Measurements from ENCODE around the gene CTRB2. TPM values are rescaled to one million over a fixed set of nuclear protein-coding genes. Genes with fewer than 3 reads are reported as not detected.
A peak's percentile ranks its signal among the peaks of the same experiment; 100 is the strongest.
"Not testable (repeated sequence)": the region's sequence is repeated elsewhere in the genome, so short reads cannot be mapped to it uniquely, and the experiment has no call there.

The CTRB2 gene
- total RNA-seq, 2 experiments from 2014 or later = not detected

DNA sequence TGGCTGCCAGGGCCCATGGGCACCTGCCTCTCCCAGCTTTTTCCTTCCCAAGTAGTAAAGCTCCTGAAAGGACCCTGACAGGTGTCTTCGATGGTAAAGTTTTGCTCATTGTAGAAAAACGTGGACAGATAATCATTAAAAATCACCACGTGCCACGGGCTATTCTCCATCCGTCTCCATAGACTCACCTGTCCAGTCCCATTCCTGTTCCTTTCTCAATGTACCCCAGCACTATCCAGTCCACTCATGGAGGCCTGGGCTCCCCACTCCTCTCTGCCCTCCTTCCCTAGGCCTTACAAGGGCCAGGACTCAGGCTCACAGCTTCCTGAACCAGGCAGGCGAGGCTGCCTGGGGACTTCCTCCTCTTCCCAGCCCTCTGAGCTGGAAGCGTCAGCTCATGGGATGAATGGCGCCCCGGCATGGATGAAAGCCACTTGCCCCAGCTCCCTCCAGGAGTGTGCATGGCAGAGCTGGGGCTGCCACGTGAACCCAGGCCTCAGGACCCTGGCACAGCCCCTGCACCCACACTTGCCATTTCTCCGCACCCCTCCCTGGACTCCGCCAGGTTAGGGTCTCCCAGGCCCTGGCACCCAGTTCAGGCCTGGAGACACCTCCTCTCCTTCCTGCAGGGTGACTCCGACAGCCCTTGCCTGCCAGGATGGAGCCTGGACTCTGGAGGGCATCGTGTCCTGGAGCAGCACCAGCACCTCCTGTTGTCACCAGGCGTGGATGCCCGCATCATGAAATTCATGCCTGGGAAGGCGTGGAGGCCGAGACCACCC, 20.6 kb upstream of the CTRB2 start:
- POLR2A ChIA-PET = no interaction called here
- no peaks in the 10 kb centered on the region for H3K9me3 Mint-ChIP-seq
- H3K27ac Mint-ChIP-seq = no peak overlapping the region
- CTCF ChIA-PET = interaction anchor here (1.6 kb wide), 1 partner anchor 28 kb away, joined by 4 read pairs; no protein-coding TSS in a partner anchor
- no peak for DNase-seq
- H3K36me3 Mint-ChIP-seq (ENCODE audit: low read depth) = no peaks in the 10 kb centered on the region
- H3K27me3 Mint-ChIP-seq = no peaks in the 10 kb centered on the region
- H3K4me3 Mint-ChIP-seq = no peak overlapping the region
- no peaks in the 10 kb centered on the region for H3K4me1 Mint-ChIP-seq

GRCh38 chr16:75226550-75227360, 19.8 kb upstream of the CTRB2 start:
- Mint-ChIP-seq H3K9me3 (no peaks in the 10 kb centered on the region), H3K27ac (no peak overlapping the region), H3K4me3 (no peak overlapping the region), H3K4me1 (no peaks in the 10 kb centered on the region), H3K27me3 (no peaks in the 10 kb centered on the region), H3K36me3 (ENCODE audit: low read depth) (no peaks in the 10 kb centered on the region)
- no peak for DNase-seq
- CTCF ChIA-PET = no interaction called here
- POLR2A ChIA-PET = no interaction called here

GRCh38 chr16:75225678-75226515, 18.9 kb upstream of the CTRB2 start:
- Mint-ChIP-seq H3K36me3 (ENCODE audit: low read depth) (no peaks in the 10 kb centered on the region), H3K27ac (no peak overlapping the region), H3K9me3 (no peaks in the 10 kb centered on the region), H3K27me3 (no peaks in the 10 kb centered on the region), H3K4me3 (no peak overlapping the region), H3K4me1 (peaks cover 2% of the 10 kb centered on the region)
- DNase-seq = no peak
- POLR2A ChIA-PET = no interaction called here
- CTCF ChIA-PET = no interaction called here

DNA sequence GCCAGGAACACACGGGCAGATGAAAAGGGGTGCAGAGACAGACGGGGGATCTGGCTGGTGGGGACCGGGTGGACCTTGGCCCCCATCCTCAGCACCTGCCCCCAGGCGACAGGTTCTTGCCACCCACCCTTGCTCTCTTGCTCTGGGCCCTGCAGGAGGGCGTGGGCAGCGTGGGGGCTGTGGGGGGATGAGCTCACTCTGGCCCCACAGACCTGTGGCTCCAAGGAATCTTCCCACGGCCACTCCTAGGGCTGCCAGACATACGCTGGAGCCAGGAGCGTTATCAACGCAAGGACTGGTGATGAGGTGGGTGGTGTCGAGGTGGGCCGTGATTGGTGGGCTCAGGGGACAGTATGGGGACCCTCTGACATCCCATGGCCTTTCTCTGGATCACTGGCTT, 18.1 kb upstream of the CTRB2 start:
- Mint-ChIP-seq H3K27ac (no peak overlapping the region), H3K4me1 (peaks cover 6% of the 10 kb centered on the region), H3K4me3 (no peak overlapping the region), H3K27me3 (no peaks in the 10 kb centered on the region), H3K9me3 (no peaks in the 10 kb centered on the region), H3K36me3 (ENCODE audit: low read depth) (no peaks in the 10 kb centered on the region)
- ChIA-PET POLR2A (no interaction called here), CTCF (interaction anchor here (1.3 kb wide), 1 partner anchor 9 kb away, joined by 4 read pairs; no protein-coding TSS in a partner anchor)
- DNase-seq = no peak

GRCh38 chr16:75224306-75225082, 17.5 kb upstream of the CTRB2 start:
- no peaks in the 10 kb centered on the region for H3K9me3 Mint-ChIP-seq
- H3K27ac Mint-ChIP-seq = no peak overlapping the region
- peaks cover 12% of the 10 kb centered on the region for H3K4me1 Mint-ChIP-seq
- ChIA-PET POLR2A (no interaction called here), CTCF (interaction anchor here (1.3 kb wide), 1 partner anchor 9 kb away, joined by 4 read pairs; no protein-coding TSS in a partner anchor)
- no peaks in the 10 kb centered on the region for H3K36me3 Mint-ChIP-seq (ENCODE audit: low read depth)
- H3K4me3 Mint-ChIP-seq = no peak overlapping the region
- H3K27me3 Mint-ChIP-seq = no peaks in the 10 kb centered on the region
- no peak for DNase-seq

DNA sequence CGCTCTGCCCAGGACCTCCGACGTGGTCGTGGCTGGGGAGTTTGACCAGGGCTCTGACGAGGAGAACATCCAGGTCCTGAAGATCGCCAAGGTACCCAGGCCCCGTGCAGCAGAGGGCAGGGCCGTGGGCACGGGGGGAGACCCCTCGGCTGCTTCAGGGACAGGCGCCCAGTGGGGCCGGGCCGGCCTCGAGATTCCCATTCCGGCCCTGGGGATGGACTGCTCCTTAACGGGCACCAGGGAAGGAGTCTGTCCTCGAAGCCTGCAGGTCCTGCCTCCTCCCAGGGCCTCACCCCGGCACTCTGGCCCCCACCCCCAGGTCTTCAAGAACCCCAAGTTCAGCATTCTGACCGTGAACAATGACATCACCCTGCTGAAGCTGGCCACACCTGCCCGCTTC, 16.2 kb upstream of the CTRB2 start:
- H3K36me3 Mint-ChIP-seq (ENCODE audit: low read depth); DNase-seq; CTCF ChIA-PET; H3K4me3 Mint-ChIP-seq; H3K9me3 Mint-ChIP-seq; H3K27me3 Mint-ChIP-seq; POLR2A ChIA-PET; H3K27ac Mint-ChIP-seq: not testable (repeated sequence)
- peaks cover 20% of the 10 kb centered on the region for H3K4me1 Mint-ChIP-seq

DNA sequence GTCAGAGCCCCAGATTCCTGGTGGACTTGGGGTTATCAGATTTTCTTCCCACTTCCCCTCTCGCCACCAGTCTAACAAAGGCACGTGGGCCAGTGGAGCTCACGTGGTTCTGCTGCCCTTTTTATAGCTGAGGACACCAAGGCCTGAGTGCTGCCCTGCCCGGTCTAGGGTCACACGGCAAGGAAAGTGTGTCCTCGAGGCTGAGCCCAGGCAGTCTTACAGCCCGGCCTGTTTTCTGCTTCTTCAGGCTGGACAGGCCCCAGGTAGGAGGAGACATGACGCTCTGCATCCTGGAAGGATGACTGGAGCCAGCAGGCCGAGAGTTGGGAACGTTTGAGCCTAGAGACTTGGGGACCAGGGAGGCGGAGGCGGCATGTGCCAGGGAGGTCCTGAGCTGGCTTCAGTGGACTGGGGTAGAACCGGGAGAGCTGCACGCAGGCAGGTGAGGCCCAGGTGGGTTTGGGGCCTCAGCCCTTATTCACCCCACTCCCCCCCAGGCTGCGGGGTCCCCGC, 15.4 kb upstream of the CTRB2 start:
- Mint-ChIP-seq H3K36me3 (ENCODE audit: low read depth) (no peaks in the 10 kb centered on the region), H3K4me1 (peaks cover 20% of the 10 kb centered on the region), H3K27me3 (no peaks in the 10 kb centered on the region), H3K9me3 (no peaks in the 10 kb centered on the region), H3K27ac (no peak overlapping the region), H3K4me3 (no peak overlapping the region)
- DNase-seq = no peak
- ChIA-PET CTCF (interaction anchor here (0.5 to 2.1 kb wide), 2 partner anchors 11 to 107 kb away, joined by 3 to 5 read pairs; no protein-coding TSS in a partner anchor), POLR2A (no interaction called here)

DNA sequence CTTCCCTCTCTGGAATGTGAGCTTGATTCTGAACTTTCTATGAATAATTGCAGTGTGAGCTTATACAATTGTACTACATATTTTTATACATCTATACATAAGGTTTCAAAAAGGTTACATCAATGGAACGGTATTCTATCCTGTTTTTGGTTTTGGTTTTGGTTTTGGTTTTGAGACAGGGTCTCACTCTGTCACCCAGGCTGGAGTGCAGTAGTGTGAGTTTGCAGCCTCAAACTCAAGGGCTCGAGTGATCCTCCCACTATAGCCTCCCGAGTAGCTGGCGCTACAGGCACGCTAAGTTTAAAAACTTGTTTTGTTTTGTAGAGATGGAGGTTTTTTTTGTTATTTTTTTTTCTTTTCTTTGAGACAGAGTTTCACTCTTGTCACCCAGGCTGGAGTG, 12.9 kb upstream of the CTRB2 start:
- Mint-ChIP-seq H3K36me3 (ENCODE audit: low read depth) (no peaks in the 10 kb centered on the region), H3K4me1 (peaks cover 20% of the 10 kb centered on the region), H3K4me3 (peak overlapping the region; percentile 74), H3K27ac (peak overlapping the region; percentile 96), H3K9me3 (no peaks in the 10 kb centered on the region), H3K27me3 (no peaks in the 10 kb centered on the region)
- CTCF ChIA-PET = interaction anchor here (0.7 to 2.3 kb wide), 5 partner anchors 9 to 77 kb away, joined by 3 to 9 read pairs (median 4); no protein-coding TSS in a partner anchor
- POLR2A ChIA-PET = interaction anchor here (1.2 kb wide), 1 partner anchor 519 kb away, joined by 3 read pairs; the partner anchor contains the start of gene MLKL
- DNase-seq = peak; percentile 57

DNA sequence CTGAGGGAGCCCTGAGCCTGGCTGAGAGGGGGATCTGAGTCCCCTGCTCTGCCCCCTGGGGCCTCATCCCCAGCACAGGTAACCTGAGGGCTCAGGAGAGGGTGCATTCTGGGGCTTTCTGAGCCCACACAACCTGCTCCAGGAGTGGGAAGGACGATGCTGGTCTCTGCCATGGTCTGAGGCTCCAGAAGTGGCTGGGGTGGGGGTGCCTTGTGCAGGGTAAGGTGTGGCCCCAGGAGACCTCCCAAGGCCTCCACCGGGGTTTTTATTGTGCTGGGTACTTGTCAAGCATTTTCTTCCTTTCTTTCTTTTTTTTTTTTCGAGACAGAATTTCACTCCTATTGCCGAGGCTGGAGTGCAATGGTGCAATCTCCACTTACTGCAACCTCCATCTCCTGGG, 12.1 kb upstream of the CTRB2 start:
- CTCF ChIA-PET = interaction anchor here (0.7 to 2.3 kb wide), 5 partner anchors 15 to 78 kb away, joined by 3 to 9 read pairs (median 4); no protein-coding TSS in a partner anchor
- Mint-ChIP-seq H3K27me3 (no peaks in the 10 kb centered on the region), H3K27ac (peak overlapping the region; percentile 96), H3K4me3 (no peak overlapping the region), H3K4me1 (peaks cover 20% of the 10 kb centered on the region), H3K9me3 (no peaks in the 10 kb centered on the region), H3K36me3 (ENCODE audit: low read depth) (no peaks in the 10 kb centered on the region)
- DNase-seq = no peak
- POLR2A ChIA-PET = interaction anchor here (1.2 kb wide), 1 partner anchor 518 kb away, joined by 3 read pairs; the partner anchor contains the start of gene MLKL

DNA sequence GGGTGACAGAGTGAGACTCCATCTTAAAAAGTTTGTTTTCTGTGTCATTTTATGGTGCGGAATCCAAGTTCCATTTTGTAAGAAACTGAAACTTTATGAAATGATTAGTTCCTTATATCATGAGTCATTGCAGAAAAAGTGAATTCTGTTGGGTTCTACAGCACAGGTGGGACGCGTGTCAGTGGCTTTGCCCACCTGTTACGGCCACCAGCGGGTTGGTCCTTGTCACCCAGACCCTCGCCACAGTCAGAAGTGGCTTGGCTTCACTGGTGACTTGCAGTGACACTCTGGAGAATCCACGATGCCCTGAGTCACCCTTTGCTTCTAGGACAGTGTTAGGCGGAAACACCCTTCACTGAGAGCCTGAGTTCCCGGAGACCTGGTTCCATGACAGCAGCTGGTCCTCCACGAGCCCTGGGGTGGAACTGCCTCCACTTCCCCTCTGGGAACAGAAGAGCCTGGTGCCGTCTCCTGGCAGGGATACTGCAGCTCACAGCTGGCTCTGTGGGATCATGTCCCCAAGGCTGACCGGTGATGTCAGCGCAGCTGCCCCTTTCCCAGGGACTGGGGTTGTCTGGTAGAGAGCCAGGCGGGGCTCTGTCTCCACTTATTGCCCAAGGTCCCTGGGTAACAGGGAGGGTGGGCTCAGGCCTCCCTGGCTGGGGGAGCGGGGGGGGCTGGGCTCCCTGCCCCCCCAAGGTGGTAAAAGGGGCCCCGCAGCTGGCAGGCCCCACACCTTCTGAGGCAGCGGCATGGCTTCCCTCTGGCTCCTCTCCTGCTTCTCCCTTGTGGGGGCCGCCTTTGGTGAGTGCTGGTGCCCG, 11.5 kb upstream of the CTRB2 start, which contains the start of gene CTRB1:
Gene CTRB1 (plus strand): TSS at position 733 of the 821 bp plus-strand sequence. CDS start 20 bp downstream, at position 753.
- DNase-seq = no peak
- Mint-ChIP-seq H3K9me3 (no peaks in the 10 kb centered on the region), H3K27me3 (no peaks in the 10 kb centered on the region), H3K4me3 (peak within 1 kb of the TSS; percentile 74), H3K27ac (peak within 1 kb of the TSS; percentile 96), H3K36me3 (ENCODE audit: low read depth) (no peaks in the 10 kb centered on the region), H3K4me1 (peaks cover 20% of the 10 kb centered on the region)
- ChIA-PET CTCF (interaction anchor here (1.2 kb wide), 1 partner anchor 22 kb away, joined by 3 read pairs; no protein-coding TSS in a partner anchor), POLR2A (no interaction called here)

GRCh38 chr16:75217389-75217851, 10.5 kb upstream of the CTRB2 start:
- Mint-ChIP-seq H3K4me1 (peaks cover 20% of the 10 kb centered on the region), H3K27ac (no peak overlapping the region), H3K36me3 (ENCODE audit: low read depth) (no peaks in the 10 kb centered on the region), H3K4me3 (no peak overlapping the region), H3K9me3 (no peaks in the 10 kb centered on the region), H3K27me3 (no peaks in the 10 kb centered on the region)
- DNase-seq = no peak
- ChIA-PET POLR2A (no interaction called here), CTCF (interaction anchor here (1.8 kb wide), 1 partner anchor 11 kb away, joined by 3 read pairs; the partner anchor contains the start of gene CTRB2)
